GM13976 (cell line): ENCODE measurements around the gene MBP.

ENCODE experiments used
- DNase-seq: peaks from one replicate; pipeline ENCODE4 v3.0.0; 2012; ENCODE audit warnings: low spot score
- in situ Hi-C: fragments of 300-500 bp; cut with MboI; formaldehyde crosslinking; loops from one replicate; pipeline ENCODE4 v1.12.0; 2022; ENCODE audit warnings: low sequenced_read_pairs, mixed read lengths, inconsistent platforms; ENCODE audit not compliant: unreplicated experiment
- TF ChIP-seq, protein P1 (sequence below): IDR thresholded peaks from 2 replicates; pipeline ENCODE4 v1.5.1; 2012; ENCODE audit warnings: borderline replicate concordance, mild to moderate bottlenecking; ENCODE audit not compliant: insufficient read depth; ENCODE audit errors: extremely low read depth, missing control alignments, control extremely low read depth

Gene MBP

DNA sequence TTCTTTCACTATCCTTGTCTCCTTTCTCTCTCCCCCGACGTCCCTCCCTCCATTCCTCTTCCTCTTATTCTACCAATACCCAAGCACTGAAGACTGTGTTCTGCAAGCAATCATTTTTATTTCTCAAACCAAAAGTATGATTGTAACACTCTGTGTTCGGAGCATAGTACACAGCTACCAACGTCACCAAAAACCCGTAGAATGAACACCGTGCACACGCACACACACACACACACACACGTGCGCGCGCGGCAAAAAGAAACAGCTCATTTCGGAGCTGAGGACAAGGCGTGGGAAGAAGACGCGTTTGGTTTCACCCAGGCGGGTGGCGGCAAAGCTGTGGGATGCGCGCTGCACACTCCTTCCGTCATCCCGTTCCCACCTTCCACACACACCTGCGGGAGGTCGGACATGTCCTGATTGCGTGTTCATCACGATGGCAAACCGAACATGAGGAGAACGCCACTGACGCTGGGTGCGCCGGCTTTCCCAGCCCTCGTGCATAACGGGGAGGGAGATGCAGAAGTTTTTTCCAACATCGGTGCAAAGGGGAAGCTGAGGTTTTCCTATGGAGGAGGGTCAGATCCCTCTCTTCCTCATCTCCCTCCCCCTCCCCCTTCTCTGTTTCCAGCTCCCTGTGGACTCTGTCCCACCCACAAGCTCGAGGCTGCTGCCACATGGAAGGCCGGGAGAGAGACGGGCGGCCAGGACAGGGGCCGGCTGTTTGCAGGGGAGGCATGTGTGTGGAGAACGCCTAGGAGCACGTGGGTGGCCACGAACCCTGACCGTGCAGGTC, 20.4 kb downstream of the MBP start:
- TF ChIP-seq, protein P1, sequence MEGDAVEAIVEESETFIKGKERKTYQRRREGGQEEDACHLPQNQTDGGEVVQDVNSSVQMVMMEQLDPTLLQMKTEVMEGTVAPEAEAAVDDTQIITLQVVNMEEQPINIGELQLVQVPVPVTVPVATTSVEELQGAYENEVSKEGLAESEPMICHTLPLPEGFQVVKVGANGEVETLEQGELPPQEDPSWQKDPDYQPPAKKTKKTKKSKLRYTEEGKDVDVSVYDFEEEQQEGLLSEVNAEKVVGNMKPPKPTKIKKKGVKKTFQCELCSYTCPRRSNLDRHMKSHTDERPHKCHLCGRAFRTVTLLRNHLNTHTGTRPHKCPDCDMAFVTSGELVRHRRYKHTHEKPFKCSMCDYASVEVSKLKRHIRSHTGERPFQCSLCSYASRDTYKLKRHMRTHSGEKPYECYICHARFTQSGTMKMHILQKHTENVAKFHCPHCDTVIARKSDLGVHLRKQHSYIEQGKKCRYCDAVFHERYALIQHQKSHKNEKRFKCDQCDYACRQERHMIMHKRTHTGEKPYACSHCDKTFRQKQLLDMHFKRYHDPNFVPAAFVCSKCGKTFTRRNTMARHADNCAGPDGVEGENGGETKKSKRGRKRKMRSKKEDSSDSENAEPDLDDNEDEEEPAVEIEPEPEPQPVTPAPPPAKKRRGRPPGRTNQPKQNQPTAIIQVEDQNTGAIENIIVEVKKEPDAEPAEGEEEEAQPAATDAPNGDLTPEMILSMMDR = no peak
- in situ Hi-C loops = loop anchor here (25.0 kb wide), 1 partner anchor 625 kb away; the partner anchor contains the start of gene ZNF516
- DNase-seq = no peak

DNA sequence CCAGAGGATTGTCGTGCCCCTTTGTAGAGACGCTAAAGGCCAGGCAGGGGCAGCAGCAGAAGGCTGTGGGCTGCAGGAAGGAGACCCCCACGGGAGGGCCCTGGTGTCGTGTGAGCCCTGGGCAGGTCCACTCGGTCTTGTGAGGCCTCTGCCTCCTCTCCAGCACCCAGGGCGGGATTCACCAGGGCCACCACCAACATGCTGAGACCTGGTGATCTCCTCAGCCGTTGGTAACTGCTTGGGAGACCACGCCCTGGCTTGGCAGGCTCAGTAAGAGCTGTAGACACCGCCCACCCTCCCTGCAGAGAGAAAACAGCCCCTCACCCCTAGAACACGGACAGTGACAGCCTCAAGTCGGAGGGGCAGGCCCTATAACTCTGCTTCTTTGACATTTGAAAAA, 21.1 kb downstream of the MBP start:
- TF ChIP-seq, protein P1 = no peak
- in situ Hi-C loops = loop anchor here (25.0 kb wide), 1 partner anchor 624 kb away; the partner anchor contains the start of gene ZNF516
- DNase-seq = no peak

DNA sequence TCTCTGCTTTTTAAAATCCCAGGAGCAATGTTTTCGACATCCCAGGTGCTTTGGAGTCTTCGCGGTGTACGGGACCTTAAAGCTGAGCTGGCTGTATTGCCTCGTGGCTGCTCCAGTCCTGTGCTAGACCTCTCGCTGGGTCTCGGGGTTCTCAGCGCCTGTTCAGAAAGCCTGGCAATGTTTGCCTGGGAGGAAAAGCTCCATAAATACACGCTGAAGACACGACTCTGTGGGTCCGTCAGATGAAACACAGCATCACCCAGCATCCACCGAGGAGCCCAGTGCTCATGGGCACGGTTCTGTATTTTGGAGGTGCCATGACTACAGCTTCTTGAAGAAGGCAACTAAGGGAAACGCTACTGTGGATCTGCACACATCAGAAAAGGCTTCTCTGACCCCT, 21.6 kb downstream of the MBP start:
- no peak for DNase-seq
- TF ChIP-seq, protein P1 = no peak
- in situ Hi-C loops = loop anchor here (25.0 kb wide), 1 partner anchor 624 kb away; the partner anchor contains the start of gene ZNF516

DNA sequence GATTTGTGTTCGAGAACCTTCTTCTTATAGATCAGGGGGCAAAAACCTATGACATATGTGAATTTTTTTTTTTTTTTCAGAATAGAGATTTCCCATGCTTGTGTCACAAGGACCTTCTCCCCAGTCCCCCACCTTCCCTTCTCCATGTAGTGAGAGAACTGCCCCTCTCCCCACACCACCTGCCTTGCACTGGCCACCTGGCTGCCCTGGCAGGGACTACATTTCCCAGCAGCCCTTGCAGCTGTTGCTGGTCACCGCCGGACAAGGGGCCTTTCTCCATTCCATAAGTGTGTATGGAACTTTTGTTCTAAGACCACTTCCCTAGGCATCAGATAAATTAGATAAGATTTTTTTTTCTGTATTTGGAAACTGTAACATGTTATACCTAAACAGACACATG, 22.2 kb downstream of the MBP start:
- no peak for DNase-seq
- in situ Hi-C loops = loop anchor here (25.0 kb wide), 1 partner anchor 623 kb away; the partner anchor contains the start of gene ZNF516
- TF ChIP-seq, protein P1 = no peak

DNA sequence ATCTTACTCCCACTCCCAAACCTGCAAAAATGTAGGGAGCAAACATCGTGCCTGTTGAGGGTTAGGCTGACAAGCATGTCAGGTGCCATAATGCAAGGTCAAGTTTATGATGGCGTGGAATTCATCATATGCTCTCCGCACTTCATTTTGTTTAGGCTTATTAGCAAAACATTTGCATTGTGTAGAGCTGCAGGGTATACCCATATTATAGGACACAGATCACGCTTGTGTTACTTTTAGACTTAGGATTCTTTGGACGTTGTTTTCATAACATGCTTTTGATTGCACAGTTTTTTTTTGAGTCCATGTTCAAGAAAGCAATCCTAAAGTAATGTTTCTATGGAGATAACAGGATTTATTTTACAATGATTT, 22.9 kb downstream of the MBP start:
- TF ChIP-seq, protein P1 = no peak
- DNase-seq = no peak
- in situ Hi-C loops = loop anchor here (25.0 kb wide), 1 partner anchor 622 kb away; the partner anchor contains the start of gene ZNF516

DNA sequence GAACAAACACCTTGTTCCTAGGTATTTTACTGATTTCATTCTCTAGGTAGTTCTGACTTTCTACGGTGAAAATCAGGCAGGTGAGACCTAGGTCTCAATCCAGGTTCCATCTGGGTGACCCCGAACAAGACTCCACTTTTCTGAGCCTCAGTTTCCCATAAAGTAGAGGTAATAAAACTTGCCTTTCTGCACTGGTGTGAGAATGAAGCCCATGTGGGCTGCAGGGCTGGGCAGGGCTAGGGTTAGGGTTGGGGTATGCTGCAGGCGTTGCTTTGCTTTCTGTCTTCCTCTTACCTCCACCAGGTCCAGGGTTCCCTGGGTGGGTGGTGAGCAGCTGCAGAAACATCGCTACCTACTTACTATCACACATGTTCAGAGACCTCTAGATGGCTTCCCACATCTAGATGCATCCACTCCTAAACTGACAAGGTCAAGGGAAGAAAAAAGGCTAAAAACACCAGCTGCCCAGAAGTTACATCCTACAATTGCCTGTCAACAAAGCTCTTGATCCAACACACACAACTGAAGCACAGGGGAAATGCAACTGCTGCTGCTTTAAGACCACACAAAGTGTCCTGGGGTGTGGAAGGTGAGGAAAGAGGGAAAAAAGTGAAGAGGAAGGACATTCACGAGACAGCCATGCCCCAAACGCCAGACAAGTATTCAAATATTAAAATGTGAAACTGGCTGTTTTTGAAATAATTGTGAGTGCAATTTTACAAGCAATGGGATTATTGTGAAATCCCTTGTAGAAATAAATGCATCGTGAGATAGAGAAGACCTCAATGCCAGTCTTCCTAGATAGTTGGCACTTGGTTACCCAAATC, 23.5 kb downstream of the MBP start:
- TF ChIP-seq, protein P1 = no peak
- no peak for DNase-seq
- in situ Hi-C loops = loop anchor here (25.0 kb wide), 1 partner anchor 622 kb away; the partner anchor contains the start of gene ZNF516
